CD4-positive, alpha-beta T cell treated with Interferon alpha-2 for 1 hour (primary cell): ENCODE data around the gene CLDN5.
"Not testable (repeated sequence)": the region's sequence is repeated elsewhere in the genome, so short reads cannot be mapped to it uniquely, and the experiment has no call there.

ENCODE experiments used
- DNase-seq, 2 donors: peaks; one replicate each; pipeline ENCODE4 v3.0.0-alpha.2; 2020 to 2022

The CLDN5 gene

GRCh38 chr22:19547620-19548019, 23.4 kb upstream of the CLDN5 start:
- DNase-seq, result no peak

DNA sequence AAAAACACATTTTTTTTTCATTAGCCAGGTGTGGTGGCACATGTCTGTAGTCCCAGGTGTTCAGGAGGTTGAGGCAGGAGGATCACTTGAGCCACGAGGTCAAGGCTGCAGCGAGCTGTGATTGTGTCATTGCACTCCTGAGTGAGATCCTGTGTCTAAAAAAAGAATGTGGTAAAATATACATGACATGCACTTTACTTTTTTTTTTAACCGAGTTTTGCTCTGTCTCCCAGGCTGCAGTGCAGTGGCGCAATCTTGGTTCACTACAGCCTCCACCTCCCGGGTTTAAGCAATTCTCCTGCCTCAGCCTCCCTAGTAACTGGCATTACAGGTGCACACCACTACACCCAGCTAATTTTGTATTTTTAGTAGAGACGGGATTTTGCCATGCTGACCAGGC, 22.5 kb upstream of the CLDN5 start:
- no peak for DNase-seq

- no peak for DNase-seq
These were observed 21.7 kb upstream of the CLDN5 start for GRCh38 chr22:19545935-19546207.

DNA sequence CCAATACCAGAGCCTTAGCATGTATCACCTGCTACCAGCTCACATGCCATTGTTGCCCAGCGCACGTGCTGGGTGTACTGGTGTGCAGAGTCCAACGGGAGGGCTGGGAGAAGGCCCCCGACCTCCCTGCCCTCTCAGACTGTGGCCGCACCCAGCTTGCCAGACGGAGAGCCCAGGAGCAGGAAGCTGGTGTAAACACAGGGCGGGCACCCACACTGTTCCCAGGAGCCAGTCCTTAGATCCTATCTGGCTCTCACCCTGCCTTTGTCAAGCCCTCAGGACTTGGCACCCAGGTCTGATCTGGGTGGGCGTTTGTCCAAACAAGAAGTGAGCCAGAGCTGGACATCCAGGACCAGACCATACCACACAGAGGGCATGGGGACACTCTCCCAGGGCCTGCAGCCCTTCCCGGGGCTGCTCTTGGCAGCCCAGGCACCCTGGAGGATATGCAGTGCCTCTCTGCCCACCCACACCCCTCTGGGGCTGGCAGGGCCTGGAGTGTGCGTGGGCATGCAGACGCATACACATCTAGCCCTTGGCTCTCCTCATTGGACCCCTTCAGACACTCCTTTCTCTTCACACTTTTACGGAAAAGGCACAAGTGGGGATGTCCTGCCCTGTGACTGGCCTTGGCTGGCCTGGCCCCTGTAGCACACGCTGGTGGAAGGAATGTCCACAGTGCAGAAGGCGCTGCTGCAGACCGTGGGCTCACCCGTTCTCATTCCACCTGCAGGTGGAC, 19.9 kb upstream of the CLDN5 start:
- DNase-seq, result no peak

DNA sequence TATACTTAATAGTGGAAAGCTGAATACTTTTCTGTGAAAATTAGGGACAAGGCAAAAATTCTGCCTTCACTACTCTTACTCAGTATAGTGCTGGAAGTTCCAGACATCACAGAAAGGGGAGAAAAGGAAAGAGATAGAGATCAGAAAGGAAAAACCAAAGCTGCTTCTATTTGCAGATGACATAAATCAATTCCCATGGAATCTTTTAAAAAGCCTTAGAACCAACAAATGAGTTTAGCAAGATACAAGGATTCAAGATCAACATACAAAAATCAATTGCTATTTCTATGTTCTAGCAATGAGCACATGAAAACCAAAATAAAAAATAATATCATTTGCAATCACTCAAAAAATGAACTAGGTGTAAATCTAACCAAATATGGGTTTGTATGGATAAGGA, 16.2 kb upstream of the CLDN5 start:
- no peak for DNase-seq

DNA sequence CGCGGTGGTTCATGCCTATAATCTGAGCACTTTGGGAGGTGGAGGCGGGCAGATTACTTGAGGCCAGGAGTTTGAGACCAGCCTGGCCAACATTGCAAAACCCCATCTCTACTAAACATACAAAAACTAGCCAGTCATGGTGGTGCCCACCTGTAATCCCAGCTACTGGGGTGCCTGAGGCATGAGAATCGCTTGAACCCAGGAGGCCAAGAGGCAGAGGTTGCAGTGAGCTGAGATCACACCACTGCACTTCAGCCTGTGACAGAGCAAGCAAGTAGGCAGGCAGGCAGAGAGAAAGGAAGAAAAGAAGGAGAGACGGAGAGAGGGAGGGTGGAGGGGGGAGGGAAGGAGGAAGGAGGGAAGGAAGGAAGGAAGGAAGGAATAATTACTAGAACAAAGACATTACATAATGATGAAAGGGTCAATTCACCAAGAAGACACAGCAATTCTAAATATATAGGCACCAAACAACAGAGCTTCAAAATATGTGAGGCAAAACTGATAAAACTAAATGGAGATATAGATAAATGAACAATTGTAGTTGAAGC, 13.8 kb upstream of the CLDN5 start:
- no peak for DNase-seq

DNA sequence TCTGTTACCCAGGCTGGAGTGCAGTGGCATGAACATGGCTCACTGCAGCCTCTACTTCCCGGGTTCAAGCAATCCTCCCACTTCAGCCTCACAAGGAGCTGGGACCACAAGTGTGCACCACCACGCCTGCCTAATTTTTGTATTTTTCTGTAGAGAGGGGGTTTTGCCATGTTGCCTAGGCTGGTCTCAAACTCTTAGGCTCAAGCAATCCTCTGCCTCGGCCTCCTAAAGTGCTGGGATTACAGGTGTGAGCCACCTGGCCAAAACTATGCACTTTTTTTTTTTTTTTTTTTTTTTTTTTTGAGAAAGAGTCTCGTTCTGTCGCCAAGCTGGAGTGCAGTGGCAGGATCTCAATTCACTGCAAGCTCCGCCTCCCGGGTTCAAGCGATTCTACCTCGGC, 12.4 kb upstream of the CLDN5 start:
- no peak for DNase-seq

GRCh38 chr22:19535001-19535400, 10.8 kb upstream of the CLDN5 start:
- no peak for DNase-seq

- DNase-seq, result no peak
These were observed 9.6 kb upstream of the CLDN5 start for GRCh38 chr22:19533857-19534256.

DNA sequence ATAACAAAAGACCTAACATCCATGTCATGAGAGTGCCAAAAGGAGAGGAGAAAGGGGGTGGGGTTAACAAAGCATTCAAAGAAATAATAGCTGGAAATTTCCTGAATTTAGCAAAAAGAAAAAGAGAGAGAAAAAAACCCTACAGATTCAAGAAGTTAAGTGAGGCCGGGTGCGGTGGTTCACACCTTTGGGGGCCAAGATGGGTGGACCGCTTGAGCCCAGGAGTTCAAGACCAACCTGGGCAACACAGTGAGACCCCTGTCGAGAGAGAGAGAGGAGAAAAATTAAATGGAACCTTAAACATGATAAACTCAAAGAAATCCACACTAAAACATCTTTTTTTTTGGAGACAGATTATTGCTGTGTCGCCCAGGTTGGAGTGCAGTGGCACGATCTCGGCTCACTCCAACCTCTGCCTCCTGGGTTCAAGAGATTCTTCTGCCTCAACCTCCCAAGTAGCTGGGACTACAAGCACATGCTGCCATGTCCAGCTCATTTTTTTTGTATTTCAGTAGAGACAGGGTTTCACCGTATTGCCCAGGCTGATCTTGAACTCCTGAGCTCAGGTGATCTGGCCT, 8.9 kb upstream of the CLDN5 start:
- no peak for DNase-seq

- not testable (repeated sequence) for DNase-seq
These were observed 7.1 kb upstream of the CLDN5 start for GRCh38 chr22:19531327-19531726.

DNA sequence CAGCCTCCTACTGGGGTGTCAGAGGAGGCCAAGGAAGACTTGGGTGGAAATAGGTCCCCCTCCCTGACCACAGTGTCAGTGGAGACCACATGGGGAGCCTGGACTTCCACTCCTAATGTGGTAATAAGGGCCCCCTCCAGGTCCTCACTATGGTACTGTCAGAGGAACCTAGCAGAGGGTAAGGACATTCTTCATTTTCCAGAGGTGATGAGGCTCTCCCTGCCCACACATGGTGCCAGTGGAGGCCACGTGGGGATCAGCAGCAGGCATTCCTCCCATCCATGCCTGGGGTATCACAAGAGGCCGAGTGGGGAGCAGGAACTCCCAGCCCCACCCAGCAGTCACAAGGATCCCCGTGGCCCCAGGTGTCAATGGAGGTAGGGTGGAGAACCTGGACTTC, 6.5 kb upstream of the CLDN5 start:
- no peak for DNase-seq

DNA sequence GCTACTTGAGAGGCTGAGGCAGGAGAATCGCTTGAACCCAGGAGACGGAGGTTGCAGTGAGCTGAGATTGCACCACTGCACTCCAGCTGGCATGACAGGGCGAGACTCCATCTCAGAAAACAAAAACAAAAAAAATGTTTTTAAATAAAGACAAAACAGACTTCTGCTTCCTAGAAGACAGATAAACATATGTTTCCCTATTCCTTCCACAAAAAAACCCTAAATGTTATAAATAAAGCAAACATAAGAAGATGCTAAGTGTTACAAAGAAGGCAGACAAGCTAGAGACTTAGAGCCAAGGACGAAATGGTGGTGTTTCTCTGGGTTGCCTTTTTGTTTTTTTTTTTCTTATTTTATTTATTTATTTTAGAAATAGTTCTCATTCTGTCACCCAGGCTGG, 5.6 kb upstream of the CLDN5 start:
- no peak for DNase-seq

GRCh38 chr22:19527861-19528417, 3.7 kb upstream of the CLDN5 start:
- DNase-seq, result no peak

DNA sequence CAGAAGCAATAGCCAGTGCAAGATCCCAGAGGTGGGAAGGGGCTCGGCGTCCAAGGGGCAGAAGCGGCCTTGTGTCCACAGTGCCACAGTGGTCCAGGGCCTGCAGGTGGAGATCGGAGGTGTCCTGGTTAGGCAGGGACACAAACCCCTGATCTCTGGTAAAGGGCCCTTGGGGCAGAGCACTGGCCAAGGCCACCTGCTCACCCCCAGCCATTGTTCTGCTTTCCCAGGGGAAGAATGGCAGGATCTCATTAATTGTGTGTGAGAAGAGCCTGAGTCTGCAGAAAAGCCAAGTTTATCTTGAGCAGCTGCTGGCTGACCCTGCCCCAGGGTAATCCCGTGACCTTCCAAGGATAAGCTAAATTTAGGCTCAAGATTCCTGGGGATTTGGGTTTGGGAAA, 3.1 kb upstream of the CLDN5 start:
- no peak for DNase-seq

GRCh38 chr22:19526702-19527111, 2.5 kb upstream of the CLDN5 start:
- no peak for DNase-seq

DNA sequence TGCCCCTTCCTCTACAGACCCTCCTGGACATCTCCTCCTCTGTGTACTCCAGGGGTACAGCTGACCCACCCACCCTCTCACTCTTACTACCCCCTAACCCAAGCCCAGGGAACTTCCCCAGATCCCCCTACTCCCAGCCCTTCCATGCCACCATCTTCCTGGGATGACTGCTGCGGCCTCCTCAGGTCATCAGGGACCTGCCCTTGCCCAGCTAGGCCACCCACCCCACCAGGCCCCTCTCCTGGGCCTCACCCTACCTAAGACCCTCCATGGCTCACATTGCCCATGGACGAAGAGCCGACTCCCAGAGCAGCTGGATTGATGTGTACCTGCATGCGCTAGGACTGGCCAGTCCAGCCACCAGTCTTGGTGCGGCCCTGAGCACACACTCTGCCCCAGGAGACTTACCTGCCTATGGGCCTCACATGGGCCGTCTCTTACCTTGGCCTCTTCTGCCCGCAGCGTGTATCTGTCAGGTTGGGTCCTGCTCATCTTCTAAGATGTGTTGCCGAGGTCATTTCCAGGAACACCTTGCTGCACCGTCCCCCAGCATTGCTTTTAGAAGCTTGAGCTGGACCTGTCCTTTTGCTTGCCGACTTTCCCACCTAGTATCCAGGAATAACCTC, 2.0 kb upstream of the CLDN5 start:
- DNase-seq, result no peak

DNA sequence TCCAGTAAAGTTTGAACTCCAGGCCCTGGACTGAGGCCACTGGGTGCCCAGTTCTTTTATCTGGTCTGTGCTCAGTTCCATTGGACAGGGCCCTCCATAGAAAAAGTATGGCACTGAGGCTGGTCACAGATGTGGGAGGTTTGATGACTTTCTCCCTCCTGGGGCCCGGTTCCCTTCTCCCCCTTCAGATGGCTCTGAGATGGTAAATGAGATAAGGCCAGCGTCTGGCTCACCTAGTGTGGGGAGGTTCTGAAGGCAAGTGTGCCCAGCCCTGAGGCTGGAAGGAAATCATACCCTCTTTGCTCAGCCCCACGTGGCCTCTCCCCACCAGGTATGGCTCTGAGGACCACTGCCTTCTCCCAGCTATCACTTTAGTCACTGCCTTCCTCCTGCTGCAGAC, 1.5 kb upstream of the CLDN5 start:
- DNase-seq, result no peak

DNA sequence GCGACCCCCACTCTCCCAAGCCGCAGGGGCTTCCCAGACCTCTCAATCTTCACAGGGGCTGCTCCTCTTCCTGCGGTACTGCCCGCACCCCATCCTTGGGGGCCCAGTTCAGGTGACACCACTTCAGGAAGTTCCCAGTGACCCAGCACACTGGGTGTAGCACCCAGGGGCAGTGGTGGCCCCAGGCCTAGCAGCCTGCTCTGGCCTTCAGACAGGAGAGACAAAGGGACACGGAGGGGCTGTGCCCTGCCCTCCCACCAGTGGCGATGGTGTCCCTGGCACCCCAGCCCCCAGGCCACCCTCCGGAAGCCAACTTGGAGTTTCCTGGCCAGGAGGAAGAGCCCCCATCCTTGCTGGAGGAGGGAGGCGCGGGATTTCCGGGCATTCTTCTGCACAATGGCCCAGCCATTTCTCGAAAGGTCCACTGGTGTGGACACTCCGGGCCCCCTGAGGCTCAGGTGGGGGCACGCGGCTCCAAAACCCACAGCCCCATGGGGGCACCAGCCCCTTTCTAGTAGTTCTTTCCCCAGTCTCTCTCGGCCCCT, 978 bp upstream of the CLDN5 start:
- DNase-seq, result no peak

GRCh38 chr22:19523240-19524169, 705 bp downstream of the CLDN5 start:
- DNase-seq, result no peak

- DNase-seq, result no peak
These were observed 1.4 kb downstream of the CLDN5 start for GRCh38 chr22:19522881-19523239.

DNA sequence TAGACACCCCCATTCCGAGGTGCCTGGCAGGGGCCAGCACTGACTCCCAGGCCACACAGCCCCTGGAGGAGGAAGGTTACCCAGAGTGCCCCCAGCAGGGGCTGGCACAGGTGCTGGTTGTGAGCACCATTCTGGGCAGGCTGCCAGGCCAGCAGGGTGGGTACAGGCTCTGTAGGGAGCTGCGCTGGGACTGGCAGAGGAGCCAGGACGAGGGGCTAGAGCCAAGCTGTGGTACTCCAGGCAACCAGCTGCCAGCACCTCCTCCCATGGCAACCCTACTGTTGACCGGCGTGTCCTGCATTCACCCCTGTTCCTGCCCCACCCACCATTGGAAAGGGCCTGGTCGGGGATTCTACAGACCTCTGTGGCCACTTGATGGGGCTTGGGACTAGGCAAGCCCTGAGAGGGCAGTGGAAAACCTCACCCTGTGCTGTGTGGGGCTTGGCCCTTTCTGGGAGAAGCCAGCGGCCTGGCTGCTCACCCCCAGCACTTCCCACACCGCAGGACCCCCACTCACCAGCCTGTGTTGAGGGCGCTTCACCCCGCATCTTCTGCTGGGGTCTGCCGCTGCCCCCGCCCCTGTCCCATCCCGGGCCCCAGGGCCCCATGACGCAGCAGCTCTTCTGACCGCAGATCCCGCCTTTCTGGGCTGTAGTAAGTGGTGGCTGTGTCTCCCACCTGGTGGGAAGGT, 1.9 kb downstream of the CLDN5 start:
- DNase-seq, result no peak
